Stomach (tissue), 4 donors: ENCODE measurements around the gene COL4A2.

Experiments
- CTCF ChIP-seq, 7 experiments: fragments of 450-650 bp in 4 of 7; fragments of 200-600 bp in 3 of 7; sonication (generic) in 3 of 7; IDR thresholded peaks; one replicate each; pipeline ENCODE4 v1.5.1; 2016 to 2019; ENCODE audit warnings: antibody characterized with exemption in 7 of 7, control low read depth in 2 of 7, mild to moderate bottlenecking in 1 of 7
- POLR2AphosphoS5 ChIP-seq, 3 donors: sonication (generic); formaldehyde crosslinking; IDR thresholded peaks; one replicate each; pipeline ENCODE4 v1.6.1; 2016; ENCODE audit warnings: antibody characterized with exemption in 3 of 3

GRCh38 chr13:110455444-110455843, 148.4 kb downstream of the COL4A2 start:
- TF ChIP-seq CTCF (IDR thresholded peaks at IDR 0.05) (no peak), POLR2AphosphoS5 (IDR thresholded peaks at IDR 0.05) (no peak)
